Measurements from ENCODE around the gene RFX3. TPM values are rescaled to one million over a fixed set of nuclear protein-coding genes. Genes with fewer than 3 reads are reported as not detected.
A peak's percentile ranks its signal among the peaks of the same experiment; 100 is the strongest.

The RFX3 gene
- total RNA-seq, 1 experiment from 2014 or later, result 9.9 TPM

DNA sequence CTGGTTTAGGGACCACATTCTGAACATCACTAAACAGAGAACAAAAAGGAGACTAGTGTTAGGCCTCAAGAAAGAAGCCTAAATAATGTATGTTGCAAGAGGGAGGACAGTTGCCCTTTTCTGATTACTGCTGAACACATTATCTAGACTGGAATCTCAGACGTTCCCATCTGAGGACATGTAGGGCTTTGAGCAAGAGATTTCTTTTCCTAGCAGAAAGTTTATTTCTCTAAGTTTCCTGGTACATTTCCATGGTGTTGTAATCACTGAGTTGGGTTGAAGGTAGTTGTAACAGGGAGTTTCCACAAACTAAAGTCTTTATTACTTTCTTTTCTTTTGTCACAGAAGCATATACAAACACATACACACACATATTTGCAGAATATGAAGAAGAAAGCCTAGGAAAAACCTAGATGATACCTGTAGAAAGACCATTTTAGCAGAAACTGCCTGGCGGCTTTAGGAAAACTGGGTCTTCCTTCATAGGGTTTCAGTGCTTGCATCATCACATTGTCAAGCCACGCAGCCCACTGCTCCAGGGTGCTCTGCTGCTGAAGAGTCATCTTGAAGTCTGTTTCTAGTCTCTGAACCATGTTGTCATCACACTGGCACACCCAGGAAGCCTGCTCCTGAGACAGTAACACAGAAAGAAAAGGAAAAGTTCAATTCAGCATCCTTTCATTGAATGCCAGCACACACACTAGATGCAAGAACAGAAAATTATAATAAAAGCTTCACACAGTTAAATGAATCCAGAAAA, 269.1 kb downstream of the RFX3 start:
- Histone ChIP-seq H2BK5ac (ENCODE audit: insufficient read length, low read length) (no peak overlapping the region), H3K4me1 (ENCODE audit: insufficient read depth, low read length) (no peaks in the 10 kb centered on the region), H2AK5ac (ENCODE audit: insufficient read length, low read length) (no peak overlapping the region), H2BK12ac (ENCODE audit: insufficient read length, low read depth, low read length) (no peak overlapping the region), H2BK20ac (ENCODE audit: low read depth, low read length, poor library complexity, severe bottlenecking) (no peak overlapping the region), H3K79me1 (ENCODE audit: insufficient read depth, low read depth, low read length, poor library complexity, severe bottlenecking) (no peaks in the 10 kb centered on the region), H2BK120ac (ENCODE audit: low read depth, low read length, poor library complexity, severe bottlenecking) (no peak overlapping the region), H3K4ac (ENCODE audit: low read depth, low read length) (no peak overlapping the region), H3K56ac (ENCODE audit: insufficient read length, low read depth, low read length) (no peak overlapping the region), H2AFZ (ENCODE audit: low read length) (no peak overlapping the region), H4K91ac (ENCODE audit: insufficient read length, low read depth, low read length) (no peak overlapping the region), H3K23ac (ENCODE audit: insufficient read length, low read depth, low read length) (no peak overlapping the region), H3K79me2 (ENCODE audit: insufficient read depth, low read length) (no peaks in the 10 kb centered on the region), H3K23me2 (ENCODE audit: insufficient read length, low read depth, low read length, poor library complexity, severe bottlenecking) (no peaks in the 10 kb centered on the region), H3K14ac (ENCODE audit: insufficient read depth, low read length) (no peak overlapping the region), H3K9ac (ENCODE audit: extremely low read depth, insufficient read length, low read length) (no peak overlapping the region), H3K27me3 (ENCODE audit: insufficient read depth, low read length) (no peaks in the 10 kb centered on the region), H3T11ph (ENCODE audit: low read length) (no peak overlapping the region), H4K8ac (replicated peaks; ENCODE audit: insufficient read length, low read depth, low read length) (no peak overlapping the region), H3K4me2 (ENCODE audit: insufficient read depth, insufficient read length, low read length) (no peak overlapping the region), H3K18ac (ENCODE audit: insufficient read length, low read depth, low read length) (no peak overlapping the region), H2BK15ac (ENCODE audit: low read depth, low read length) (no peak overlapping the region), H3K9me3 (ENCODE audit: control insufficient read depth, low read depth, low read length) (no peaks in the 10 kb centered on the region), H4K5ac (ENCODE audit: insufficient read length, low read depth, low read length) (no peak overlapping the region), H4K20me1 (ENCODE audit: control insufficient read depth, insufficient read depth, insufficient read length) (no peaks in the 10 kb centered on the region), H3K27ac (ENCODE audit: insufficient read length, low read depth, low read length) (no peak overlapping the region)
- TF ChIP-seq, protein P1, sequence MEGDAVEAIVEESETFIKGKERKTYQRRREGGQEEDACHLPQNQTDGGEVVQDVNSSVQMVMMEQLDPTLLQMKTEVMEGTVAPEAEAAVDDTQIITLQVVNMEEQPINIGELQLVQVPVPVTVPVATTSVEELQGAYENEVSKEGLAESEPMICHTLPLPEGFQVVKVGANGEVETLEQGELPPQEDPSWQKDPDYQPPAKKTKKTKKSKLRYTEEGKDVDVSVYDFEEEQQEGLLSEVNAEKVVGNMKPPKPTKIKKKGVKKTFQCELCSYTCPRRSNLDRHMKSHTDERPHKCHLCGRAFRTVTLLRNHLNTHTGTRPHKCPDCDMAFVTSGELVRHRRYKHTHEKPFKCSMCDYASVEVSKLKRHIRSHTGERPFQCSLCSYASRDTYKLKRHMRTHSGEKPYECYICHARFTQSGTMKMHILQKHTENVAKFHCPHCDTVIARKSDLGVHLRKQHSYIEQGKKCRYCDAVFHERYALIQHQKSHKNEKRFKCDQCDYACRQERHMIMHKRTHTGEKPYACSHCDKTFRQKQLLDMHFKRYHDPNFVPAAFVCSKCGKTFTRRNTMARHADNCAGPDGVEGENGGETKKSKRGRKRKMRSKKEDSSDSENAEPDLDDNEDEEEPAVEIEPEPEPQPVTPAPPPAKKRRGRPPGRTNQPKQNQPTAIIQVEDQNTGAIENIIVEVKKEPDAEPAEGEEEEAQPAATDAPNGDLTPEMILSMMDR (conservative IDR thresholded peaks at IDR 0.05), result no peak
- no peak for DNase-seq
- Mint-ChIP-seq H3K9me3 (no peaks in the 10 kb centered on the region), H3K36me3 (ENCODE audit: insufficient read depth in 1 of 3, low read depth in 3 of 3) (peaks cover 2 to 26% (median 8%) of the 10 kb centered on the region in 3 experiments; a peak in 6 of 7 replicates), H3K27ac (0 out of 7 replicates have a peak overlapping the region, but pooled peaks of 1 of the 3 experiments have one; percentile 66), H3K4me1 (no peaks in the 10 kb centered on the region), H3K4me3 (no peak overlapping the region), H3K27me3 (ENCODE audit: low read depth) (no peaks in the 10 kb centered on the region)
- WGBS (ENCODE audit: extremely low coverage, insufficient read length, low lambda C conversion rate), result no CpG with 5 or more reads among the region's 3 CpGs

Measured in H9 (cell line).